Transverse colon (tissue), 4 donors: Measurements from ENCODE around the gene LYSMD1. TPM values are rescaled to one million over a fixed set of nuclear protein-coding genes. Genes with fewer than 3 reads are reported as not detected.
A peak's percentile ranks its signal among the peaks of the same experiment; 100 is the strongest.

ENCODE experiments used
- DNase-seq: peaks from one replicate; pipeline ENCODE4 v3.0.0-alpha.2; 2019
- H3K27ac ChIP-seq, 4 donors: fragments of 200-600 bp; sonication (generic); 2 replicates each; pipeline ENCODE4 v1.5.1; 2016 to 2018; ENCODE audit warnings: inconsistent platforms in 4 of 4
- H3K27me3 ChIP-seq: fragments of 200-600 bp; sonication (generic); 2 replicates; pipeline ENCODE4 v1.5.1; 2017; ENCODE audit warnings: inconsistent platforms
- H3K36me3 ChIP-seq, 4 donors: fragments of 200-600 bp; sonication (generic); 2 replicates each; pipeline ENCODE4 v1.5.1; 2017 to 2019; ENCODE audit warnings: inconsistent platforms in 4 of 4
- H3K4me1 ChIP-seq, 4 donors: fragments of 200-600 bp; sonication (generic); 2 replicates each; pipeline ENCODE4 v1.5.1; 2017 to 2020; ENCODE audit warnings: inconsistent platforms in 4 of 4
- H3K4me3 ChIP-seq, 4 donors: fragments of 200-600 bp; sonication (generic); 1 replicate in 1 of 4; 2 replicates in 3 of 4; pipeline versions ENCODE4 v1.5.1 to v1.6.1; 2017 to 2019; ENCODE audit warnings: inconsistent platforms in 4 of 4
- H3K9me3 ChIP-seq, 2 donors: fragments of 200-600 bp; sonication (generic); 2 replicates each; pipeline ENCODE4 v1.5.1; 2017 to 2019; ENCODE audit warnings: inconsistent platforms in 2 of 2
- EP300 ChIP-seq: sonication (generic); formaldehyde crosslinking; IDR thresholded peaks from one replicate; pipeline ENCODE4 v1.6.1; 2017; ENCODE audit warnings: antibody characterized with exemption, low read depth
- POLR2A ChIP-seq: fragments of 450-650 bp; IDR thresholded peaks from one replicate; pipeline ENCODE4 v1.6.1; 2016; ENCODE audit warnings: antibody characterized with exemption, mild to moderate bottlenecking, moderate library complexity
- POLR2AphosphoS5 ChIP-seq, 3 donors: sonication (generic); formaldehyde crosslinking; IDR thresholded peaks; one replicate each; pipeline ENCODE4 v1.6.1; 2016; ENCODE audit warnings: antibody characterized with exemption in 3 of 3
- WGBS, 2 donors: methylation state at CpG; one replicate each; pipeline ENCODE4 v1.1.5; 2018; ENCODE audit warnings: low coverage in 1 of 2; 5-methylcytosine and 5-hydroxymethylcytosine counted together
- in situ Hi-C, 4 donors: fragments of 200-750 bp; cut with MboI; loops; one replicate each; pipeline versions ENCODE4 v1.15.0 to v1.15.1; 2017; ENCODE audit warnings: low sequenced_read_pairs in 3 of 4, low pct_ligation_motif_present in 1 of 4, low pct_unique_long_range_greater_than_20kb in 1 of 4
- intact Hi-C: fragments of 100-400 bp; cut with DNase I; formaldehyde crosslinking; loops from one replicate; pipeline ENCODE4 v1.15.1; 2023; ENCODE audit warnings: low total_unique reads
- total RNA-seq, 4 donors: library from RNA; depleted of rRNA; stranded (reverse); fragments of >200 nt; gene quantifications; one replicate each; pipeline ENCODE4 v1.1.0, GENCODE V29; 2016
- TF ChIP-seq, protein P1 (sequence below), 5 experiments: fragments of 200-600 bp in 3 of 5; fragments of 450-650 bp in 2 of 5; sonication (generic) in 3 of 5; IDR thresholded peaks; 1 replicate in 2 of 5; 2 replicates in 3 of 5; pipeline ENCODE4 v1.5.1; 2016 to 2017; ENCODE audit warnings: antibody characterized with exemption in 5 of 5, inconsistent platforms in 3 of 5, mild to moderate bottlenecking in 2 of 5, moderate library complexity in 1 of 5

The LYSMD1 gene
- total RNA-seq, 4 donors from 2014 or later: 1.4 to 15.7 (median 7.3) TPM

DNA sequence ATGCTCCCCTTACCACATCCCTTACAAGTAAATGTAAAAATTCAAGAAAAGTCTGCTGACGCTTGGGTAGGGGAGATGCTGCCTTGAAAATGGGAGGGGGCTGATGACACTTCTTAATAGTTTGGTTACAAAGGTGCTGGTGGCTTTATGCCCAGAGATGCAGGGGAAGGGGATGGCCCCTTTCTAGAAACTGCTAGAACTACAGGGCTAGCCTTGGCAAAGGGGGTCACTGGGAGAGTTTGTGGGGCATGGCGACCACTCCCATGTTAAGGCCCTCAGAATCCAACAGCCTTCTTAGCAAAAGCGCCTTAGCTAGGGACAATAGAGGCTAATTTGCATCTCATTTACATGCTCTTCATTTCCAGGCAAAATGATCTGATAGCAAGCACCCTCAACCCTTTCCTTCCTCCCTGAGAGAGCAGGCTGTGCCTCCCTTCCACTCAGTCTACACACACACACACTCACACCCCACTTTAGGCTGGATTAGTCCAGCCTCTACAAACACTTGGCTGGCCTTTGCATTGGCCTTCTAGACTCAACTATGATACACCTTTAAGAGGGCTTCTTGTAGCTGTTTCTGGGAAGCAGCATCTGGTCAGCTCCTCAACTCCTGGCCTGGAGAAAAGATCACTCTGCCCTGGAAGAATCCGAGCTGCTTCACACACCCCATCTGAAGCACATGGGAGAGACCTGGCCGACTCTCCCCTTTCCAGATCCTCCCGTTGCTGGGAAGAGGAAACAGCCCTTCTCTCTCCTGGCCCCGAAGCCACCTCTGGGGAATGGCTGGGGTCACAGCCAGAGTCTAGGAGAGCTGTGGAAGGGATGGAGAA, 21.0 kb downstream of the LYSMD1 start:
- peak overlapping the region in 3 of 4 donors; percentile 70 to 87 (median 85) for H3K27ac ChIP-seq
- in situ Hi-C loops: no loop called here
- intact Hi-C loops: no loop called here

DNA sequence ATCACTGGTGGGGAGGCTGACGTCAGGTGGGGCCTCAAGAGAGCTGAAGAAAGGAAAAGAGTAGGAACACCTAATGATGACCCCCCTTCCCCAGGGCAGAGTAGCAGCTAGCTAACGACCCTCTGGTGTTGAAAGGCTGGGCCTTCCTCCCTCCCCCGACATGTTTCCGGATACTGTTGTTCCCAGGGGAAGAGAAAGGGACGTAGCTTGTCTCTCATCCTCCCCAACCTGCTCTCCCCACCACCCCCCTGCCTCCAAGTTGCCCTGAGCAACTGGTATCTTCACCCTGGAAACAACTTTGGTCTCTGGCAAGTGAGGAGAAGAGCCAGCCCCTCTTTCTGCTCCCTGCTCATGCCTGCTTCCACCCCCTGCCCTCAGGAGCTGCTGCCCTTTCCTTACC, 21.7 kb downstream of the LYSMD1 start:
- Histone ChIP-seq H3K36me3 (no peaks in the 10 kb centered on the region), H3K4me1 (peaks cover 3 to 30% (median 18%) of the 10 kb centered on the region in 4 donors), H3K4me3 (no peak overlapping the region), H3K27me3 (peaks cover 9% of the 10 kb centered on the region), H3K27ac (peak overlapping the region in 1 of 4 donors; percentile 70), H3K9me3 (no peaks in the 10 kb centered on the region)
- in situ Hi-C loops (no loop called here), intact Hi-C loops (no loop called here)
- no peak for DNase-seq
- whole genome bisulfite sequencing, 2 donors: 42 to 80% methylated on average over 2 to 5 of the region's 5 CpGs
- TF ChIP-seq POLR2AphosphoS5 (IDR thresholded peaks at IDR 0.05) (no peak), EP300 (no peak), POLR2A (no peak)
- TF ChIP-seq, protein P1, sequence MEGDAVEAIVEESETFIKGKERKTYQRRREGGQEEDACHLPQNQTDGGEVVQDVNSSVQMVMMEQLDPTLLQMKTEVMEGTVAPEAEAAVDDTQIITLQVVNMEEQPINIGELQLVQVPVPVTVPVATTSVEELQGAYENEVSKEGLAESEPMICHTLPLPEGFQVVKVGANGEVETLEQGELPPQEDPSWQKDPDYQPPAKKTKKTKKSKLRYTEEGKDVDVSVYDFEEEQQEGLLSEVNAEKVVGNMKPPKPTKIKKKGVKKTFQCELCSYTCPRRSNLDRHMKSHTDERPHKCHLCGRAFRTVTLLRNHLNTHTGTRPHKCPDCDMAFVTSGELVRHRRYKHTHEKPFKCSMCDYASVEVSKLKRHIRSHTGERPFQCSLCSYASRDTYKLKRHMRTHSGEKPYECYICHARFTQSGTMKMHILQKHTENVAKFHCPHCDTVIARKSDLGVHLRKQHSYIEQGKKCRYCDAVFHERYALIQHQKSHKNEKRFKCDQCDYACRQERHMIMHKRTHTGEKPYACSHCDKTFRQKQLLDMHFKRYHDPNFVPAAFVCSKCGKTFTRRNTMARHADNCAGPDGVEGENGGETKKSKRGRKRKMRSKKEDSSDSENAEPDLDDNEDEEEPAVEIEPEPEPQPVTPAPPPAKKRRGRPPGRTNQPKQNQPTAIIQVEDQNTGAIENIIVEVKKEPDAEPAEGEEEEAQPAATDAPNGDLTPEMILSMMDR (IDR thresholded peaks at IDR 0.05): no peak

More for the DNA sequence above, 21.0 kb downstream of the LYSMD1 start:
- DNase-seq: no peak
- H3K27me3 ChIP-seq: peaks cover 9% of the 10 kb centered on the region
- H3K4me3 ChIP-seq: peak overlapping the region in 1 of 4 donors; percentile 80
- 69 to 100% methylated on average over 1 to 7 of the region's 7 CpGs for WGBS, 2 donors
- H3K9me3 ChIP-seq: no peaks in the 10 kb centered on the region
- H3K36me3 ChIP-seq: no peaks in the 10 kb centered on the region
- peaks cover 3 to 30% (median 18%) of the 10 kb centered on the region in 4 donors for H3K4me1 ChIP-seq
- TF ChIP-seq, protein P1 (IDR thresholded peaks at IDR 0.05): no peak
- no peak for TF ChIP-seq EP300
- no peak for TF ChIP-seq POLR2A
- no peak for TF ChIP-seq POLR2AphosphoS5 (IDR thresholded peaks at IDR 0.05)

DNA sequence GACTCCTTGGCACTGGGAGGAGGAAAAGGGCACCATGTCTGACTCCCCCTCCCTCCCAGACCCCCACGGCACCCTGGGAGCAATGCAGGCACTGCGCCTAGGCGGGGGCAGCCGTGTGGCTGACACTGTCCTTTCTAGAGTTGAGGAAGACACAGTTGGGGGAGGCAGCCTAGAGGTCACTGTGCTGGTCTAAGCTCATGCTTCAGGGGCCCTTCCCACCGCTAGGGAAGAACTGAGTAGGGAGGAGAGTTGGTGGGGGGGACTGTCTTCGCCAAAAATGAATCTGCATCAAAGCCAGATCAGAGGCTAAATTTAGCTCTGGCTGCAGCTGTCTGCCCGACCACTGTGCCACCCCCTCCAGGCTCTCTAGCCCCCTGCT, 22.7 kb downstream of the LYSMD1 start:
- H3K4me1 ChIP-seq: peaks cover 3 to 30% (median 18%) of the 10 kb centered on the region in 4 donors
- H3K27me3 ChIP-seq: peaks cover 9% of the 10 kb centered on the region
- H3K36me3 ChIP-seq: no peaks in the 10 kb centered on the region
- no peak for DNase-seq
- no peak overlapping the region for H3K27ac ChIP-seq
- intact Hi-C loops: no loop called here
- in situ Hi-C loops: no loop called here
- no peak overlapping the region for H3K4me3 ChIP-seq
- TF ChIP-seq EP300 (no peak), POLR2AphosphoS5 (IDR thresholded peaks at IDR 0.05) (no peak), POLR2A (no peak)
- TF ChIP-seq, protein P1 (IDR thresholded peaks at IDR 0.05): no peak
- H3K9me3 ChIP-seq: no peaks in the 10 kb centered on the region
- WGBS, 2 donors: 78% methylated on average over 7 of the region's 7 CpGs; no CpG with 5 or more reads in 1 of the 2 donors

DNA sequence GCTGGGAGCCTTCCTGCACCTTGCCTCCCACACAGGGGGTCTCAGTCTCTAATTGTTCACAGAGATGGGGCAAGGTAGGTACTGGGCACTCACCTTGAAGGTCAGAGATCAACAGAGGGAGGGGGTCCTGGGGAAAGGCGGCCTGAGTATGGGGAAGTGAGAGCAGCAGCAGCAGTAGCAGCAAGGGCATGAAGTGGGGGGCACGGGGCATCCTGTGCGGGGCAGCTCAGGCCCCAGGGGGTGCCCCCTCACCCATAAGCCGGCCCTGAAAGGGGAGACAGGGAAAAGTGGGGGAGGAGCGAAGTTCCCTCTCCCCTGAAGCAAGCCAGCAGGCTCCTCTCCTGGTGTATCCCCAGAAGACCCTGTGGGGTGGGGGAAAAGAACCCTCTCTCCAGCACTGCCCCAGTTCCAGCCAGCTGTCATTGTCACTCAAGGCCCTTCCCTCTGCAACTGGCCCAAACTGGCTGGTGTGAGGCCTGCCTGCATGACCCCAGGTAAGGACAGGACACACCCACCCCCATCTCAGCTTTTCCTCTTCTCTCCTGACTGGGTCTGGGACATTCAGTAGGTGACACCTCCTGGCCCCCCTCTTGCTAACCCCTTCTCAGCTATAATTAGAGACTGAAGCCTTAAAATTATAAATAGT, 23.2 kb downstream of the LYSMD1 start:
- DNase-seq: no peak
- no peak overlapping the region for H3K27ac ChIP-seq
- WGBS, 2 donors: 40 to 72% methylated on average over 2 to 5 of the region's 5 CpGs
- H3K27me3 ChIP-seq: peaks cover 9% of the 10 kb centered on the region
- intact Hi-C loops (loop anchor here (1.0 kb wide), 1 partner anchor 24 kb away; the partner anchor contains the start of gene SCNM1), in situ Hi-C loops (no loop called here)
- H3K9me3 ChIP-seq: no peaks in the 10 kb centered on the region
- peaks cover 3 to 28% (median 18%) of the 10 kb centered on the region in 4 donors for H3K4me1 ChIP-seq
- TF ChIP-seq EP300 (no peak), POLR2A (no peak), POLR2AphosphoS5 (IDR thresholded peaks at IDR 0.05) (no peak)
- TF ChIP-seq, protein P1 (IDR thresholded peaks at IDR 0.05): no peak
- H3K4me3 ChIP-seq: no peak overlapping the region
- H3K36me3 ChIP-seq: no peaks in the 10 kb centered on the region
